AG09309 (cell line): ENCODE data around the gene EDN1.
A peak's percentile ranks its signal among the peaks of the same experiment; 100 is the strongest.

Source experiments
- DNase-seq: peaks from one replicate; pipeline ENCODE4 v3.0.0-alpha.2; 2010; ENCODE audit warnings: low read depth
- H3K4me3 ChIP-seq: 2 replicates; pipeline ENCODE4 v1.5.1; 2011; ENCODE audit warnings: mild to moderate bottlenecking, low read depth, low read length, moderate library complexity; ENCODE audit not compliant: control insufficient read depth
- CTCF ChIP-seq: IDR thresholded peaks from 2 replicates; pipeline ENCODE4 v1.5.1; 2011; ENCODE audit warnings: mild to moderate bottlenecking, low read depth, low read length, inconsistent platforms; ENCODE audit not compliant: insufficient read depth, control insufficient read depth; ENCODE audit errors: missing control alignments

EDN1 gene

DNA sequence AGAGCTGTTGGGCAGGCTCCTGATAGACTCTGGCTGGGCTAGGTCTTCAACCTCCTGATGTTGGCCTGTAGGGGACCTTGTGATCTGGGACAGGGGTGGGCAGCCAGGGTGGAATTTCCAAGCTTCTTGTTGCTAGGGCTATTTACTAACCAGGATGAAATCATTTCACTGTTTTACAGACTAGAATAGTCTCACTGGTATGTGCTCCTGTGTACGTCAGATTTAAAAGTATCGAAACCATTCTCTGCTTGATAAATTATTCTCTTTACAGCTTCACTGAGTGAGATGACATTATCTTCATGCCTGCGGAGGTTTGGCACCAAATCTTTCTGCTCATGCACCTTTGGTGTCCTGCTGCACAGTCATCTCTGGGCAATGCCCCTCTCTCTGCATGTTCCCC lies 10.9 kb downstream of the EDN1 start:
- H3K4me3 ChIP-seq, result no peak overlapping the region
- no peak for TF ChIP-seq CTCF
- DNase-seq, result no peak

DNA sequence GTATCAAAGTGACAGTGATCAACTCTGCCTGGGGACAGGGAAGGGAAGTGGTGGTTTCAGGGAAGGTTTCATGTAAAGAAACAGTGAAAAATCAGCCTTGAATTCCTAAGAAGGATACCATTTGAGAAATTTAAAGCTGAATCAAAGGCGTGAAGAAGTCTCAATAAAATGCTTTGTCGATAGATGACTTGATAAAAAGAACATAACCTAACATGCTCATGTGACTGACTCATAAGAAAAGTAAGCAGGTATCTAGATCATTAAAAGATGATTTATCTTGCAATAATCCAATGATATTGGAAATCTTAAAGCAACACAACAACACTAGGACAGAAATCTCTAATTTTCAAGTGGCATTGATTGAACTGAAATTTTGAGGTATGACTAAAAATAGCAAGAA lies 14.3 kb downstream of the EDN1 start:
- TF ChIP-seq CTCF, result no peak
- no peak overlapping the region for H3K4me3 ChIP-seq
- no peak for DNase-seq

- no peak for DNase-seq
- H3K4me3 ChIP-seq, result no peak overlapping the region
- no peak for TF ChIP-seq CTCF
Measured at GRCh38 chr6:12309070-12309469, 18.9 kb downstream of the EDN1 start.

- DNase-seq, result no peak
- H3K4me3 ChIP-seq, result no peak overlapping the region
- TF ChIP-seq CTCF, result peak; percentile 3
Measured at GRCh38 chr6:12311106-12311505, 20.9 kb downstream of the EDN1 start.

GRCh38 chr6:12312736-12313135 lies 22.6 kb downstream of the EDN1 start:
- no peak for DNase-seq
- no peak for TF ChIP-seq CTCF
- no peak overlapping the region for H3K4me3 ChIP-seq

GRCh38 chr6:12313306-12313991 lies 23.3 kb downstream of the EDN1 start:
- DNase-seq, result no peak
- no peak overlapping the region for H3K4me3 ChIP-seq
- TF ChIP-seq CTCF, result no peak
